ENCODE results near the gene TNPO3. TPM values are rescaled to one million over a fixed set of nuclear protein-coding genes. Genes with fewer than 3 reads are reported as not detected.

Gene TNPO3
- total RNA-seq, 2 experiments from 2014 or later = 55.1 to 71.7 TPM

DNA sequence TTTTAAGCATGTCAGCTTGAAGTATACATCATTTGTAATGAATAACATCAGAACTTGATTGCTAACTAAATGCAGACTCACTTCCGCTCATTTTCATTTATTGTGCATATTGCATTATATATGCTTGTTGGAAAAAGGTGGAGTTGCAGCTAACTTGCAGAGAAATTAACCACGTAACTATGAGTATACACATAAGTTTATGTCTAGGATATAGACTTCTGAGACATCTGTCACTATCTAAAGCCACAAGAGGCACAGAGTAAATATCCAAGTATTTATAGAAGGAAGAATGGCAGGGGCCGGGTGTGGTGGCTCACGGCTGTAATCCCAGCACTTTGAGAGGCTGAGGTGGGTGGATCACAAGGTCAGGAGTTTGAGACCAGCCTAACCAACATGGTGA lies 47.3 kb downstream of the TNPO3 start:
- Histone ChIP-seq H3K27ac (ENCODE audit: low read depth, low read length, poor library complexity, severe bottlenecking) (peak overlapping the region; percentile 95), H3K9me2 (ENCODE audit: insufficient read depth, low read length) (no peaks in the 10 kb centered on the region), H3K4me1 (ENCODE audit: insufficient read depth, low read length, poor library complexity, severe bottlenecking) (peaks cover 65% of the 10 kb centered on the region), H2AFZ (ENCODE audit: low read length) (no peak overlapping the region), H3K79me2 (ENCODE audit: insufficient read depth, low read depth, low read length) (peaks cover 57% of the 10 kb centered on the region), H3K36me3 (ENCODE audit: insufficient read depth, low read length) (peaks cover 81% of the 10 kb centered on the region), H3K4me2 (ENCODE audit: low read length) (peak overlapping the region; percentile 72), H3K4me3 (ENCODE audit: low read depth, low read length, poor library complexity, severe bottlenecking) (no peak overlapping the region), H4K20me1 (ENCODE audit: insufficient read depth, low read length) (no peaks in the 10 kb centered on the region), H3K9me3 (ENCODE audit: low read length) (no peaks in the 10 kb centered on the region)
- no TSS peak for BruUV-seq (replicated peaks)
- TF ChIP-seq, protein P1, sequence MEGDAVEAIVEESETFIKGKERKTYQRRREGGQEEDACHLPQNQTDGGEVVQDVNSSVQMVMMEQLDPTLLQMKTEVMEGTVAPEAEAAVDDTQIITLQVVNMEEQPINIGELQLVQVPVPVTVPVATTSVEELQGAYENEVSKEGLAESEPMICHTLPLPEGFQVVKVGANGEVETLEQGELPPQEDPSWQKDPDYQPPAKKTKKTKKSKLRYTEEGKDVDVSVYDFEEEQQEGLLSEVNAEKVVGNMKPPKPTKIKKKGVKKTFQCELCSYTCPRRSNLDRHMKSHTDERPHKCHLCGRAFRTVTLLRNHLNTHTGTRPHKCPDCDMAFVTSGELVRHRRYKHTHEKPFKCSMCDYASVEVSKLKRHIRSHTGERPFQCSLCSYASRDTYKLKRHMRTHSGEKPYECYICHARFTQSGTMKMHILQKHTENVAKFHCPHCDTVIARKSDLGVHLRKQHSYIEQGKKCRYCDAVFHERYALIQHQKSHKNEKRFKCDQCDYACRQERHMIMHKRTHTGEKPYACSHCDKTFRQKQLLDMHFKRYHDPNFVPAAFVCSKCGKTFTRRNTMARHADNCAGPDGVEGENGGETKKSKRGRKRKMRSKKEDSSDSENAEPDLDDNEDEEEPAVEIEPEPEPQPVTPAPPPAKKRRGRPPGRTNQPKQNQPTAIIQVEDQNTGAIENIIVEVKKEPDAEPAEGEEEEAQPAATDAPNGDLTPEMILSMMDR (conservative IDR thresholded peaks at IDR 0.05; ENCODE audit: low read length) = no peak
- no peak for TF ChIP-seq EZH2phosphoT487 (IDR thresholded peaks at IDR 0.05; ENCODE audit: borderline replicate concordance, low read depth, low read length)
- intact Hi-C loops (cut with micrococcal nuclease; ENCODE audit: unreplicated experiment) = loop anchor here (5.0 kb wide), 2 partner anchors 85 to 130 kb away; no protein-coding TSS in a partner anchor
- no peak for DNase-seq (ENCODE audit: low spot score)
- ChIA-PET CTCF (ENCODE audit: unreplicated experiment) (no interaction called here), POLR2A (interaction anchor here (0.6 to 2.8 kb wide), 12 partner anchors 8 to 82 kb away, joined by 3 to 25 read pairs (median 6); partner anchors contain the start of gene TNPO3)

DNA sequence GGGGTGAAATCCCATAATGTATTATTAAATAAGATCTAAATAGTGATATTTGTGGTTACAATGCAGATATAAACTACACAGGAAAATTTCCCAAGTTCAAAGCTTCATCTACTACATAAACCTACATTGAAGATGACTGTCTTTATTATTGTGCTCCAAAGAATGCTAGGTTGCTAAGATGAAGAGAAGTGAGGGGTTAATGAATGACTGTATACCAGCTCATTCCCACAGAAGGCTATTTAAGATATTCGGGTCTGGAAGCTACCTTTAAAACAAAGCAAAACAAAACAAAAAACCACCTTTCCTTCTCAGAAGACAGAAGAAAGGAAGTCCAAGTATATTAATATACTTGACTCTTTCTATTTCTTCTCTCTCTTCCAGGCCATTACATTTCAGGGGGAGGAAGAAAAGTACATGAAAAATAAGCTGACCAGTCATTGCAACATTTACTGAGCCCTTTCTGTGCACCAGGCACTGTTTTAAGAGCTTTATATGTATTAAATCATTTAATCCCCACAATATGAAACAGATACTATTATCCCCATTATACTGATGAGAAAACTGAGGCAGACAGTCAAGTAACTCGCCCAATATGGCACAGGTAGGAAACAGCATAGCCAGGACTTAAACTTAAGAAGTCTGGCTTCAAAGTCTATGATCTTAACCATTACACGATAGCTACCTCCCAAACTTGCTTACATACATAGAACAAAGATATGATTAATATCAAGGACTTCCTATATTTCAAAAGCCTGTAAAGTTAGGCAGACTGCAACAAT lies 48.1 kb downstream of the TNPO3 start:
- no peak for DNase-seq (ENCODE audit: low spot score)
- Histone ChIP-seq H3K27ac (ENCODE audit: low read depth, low read length, poor library complexity, severe bottlenecking) (peak overlapping the region; percentile 95), H3K4me1 (ENCODE audit: insufficient read depth, low read length, poor library complexity, severe bottlenecking) (peaks cover 61% of the 10 kb centered on the region), H3K4me2 (ENCODE audit: low read length) (peak overlapping the region; percentile 72), H3K4me3 (ENCODE audit: low read depth, low read length, poor library complexity, severe bottlenecking) (no peak overlapping the region), H3K9me3 (ENCODE audit: low read length) (no peaks in the 10 kb centered on the region), H4K20me1 (ENCODE audit: insufficient read depth, low read length) (no peaks in the 10 kb centered on the region), H3K79me2 (ENCODE audit: insufficient read depth, low read depth, low read length) (peaks cover 50% of the 10 kb centered on the region), H2AFZ (ENCODE audit: low read length) (no peak overlapping the region), H3K9me2 (ENCODE audit: insufficient read depth, low read length) (no peaks in the 10 kb centered on the region), H3K36me3 (ENCODE audit: insufficient read depth, low read length) (peaks cover 84% of the 10 kb centered on the region)
- POLR2A ChIA-PET = interaction anchor here (0.6 to 2.8 kb wide), 27 partner anchors 9 to 380 kb away, joined by 3 to 25 read pairs (median 4); partner anchors contain the start of gene TNPO3
- BruUV-seq (replicated peaks) = no TSS peak
- CTCF ChIA-PET (ENCODE audit: unreplicated experiment) = interaction anchor here (0.6 kb wide), 1 partner anchor 10 kb away, joined by 3 read pairs; no protein-coding TSS in a partner anchor
- intact Hi-C loops (cut with micrococcal nuclease; ENCODE audit: unreplicated experiment) = loop anchor here (5.0 kb wide), 2 partner anchors 85 to 130 kb away; no protein-coding TSS in a partner anchor
- TF ChIP-seq, protein P1 (conservative IDR thresholded peaks at IDR 0.05; ENCODE audit: low read length) = no peak
- TF ChIP-seq EZH2phosphoT487 (IDR thresholded peaks at IDR 0.05; ENCODE audit: borderline replicate concordance, low read depth, low read length) = no peak

DNA sequence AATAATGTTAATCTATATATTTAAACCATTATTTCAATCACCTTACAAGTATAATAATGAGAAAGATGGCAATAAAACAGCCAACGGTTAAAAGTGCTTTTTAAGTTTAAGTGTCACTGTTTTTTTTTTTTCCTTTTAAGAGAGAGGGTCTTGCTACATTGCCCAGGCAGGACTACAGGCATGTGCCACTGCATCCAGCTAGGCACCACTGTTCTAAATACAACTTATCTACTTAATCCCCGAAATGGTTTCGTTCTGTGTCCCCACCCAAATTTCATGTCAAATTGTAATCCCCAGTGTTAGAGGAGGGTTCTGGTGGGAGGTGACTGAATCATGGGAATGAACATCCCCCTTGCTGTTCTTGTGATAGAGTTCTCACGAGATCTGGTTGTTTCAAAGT lies 49.7 kb downstream of the TNPO3 start:
- H3K27ac ChIP-seq (ENCODE audit: low read depth, low read length, poor library complexity, severe bottlenecking) = no peak overlapping the region
- peaks cover 85% of the 10 kb centered on the region for H3K36me3 ChIP-seq (ENCODE audit: insufficient read depth, low read length)
- H3K4me1 ChIP-seq (ENCODE audit: insufficient read depth, low read length, poor library complexity, severe bottlenecking) = peaks cover 44% of the 10 kb centered on the region
- no peaks in the 10 kb centered on the region for H4K20me1 ChIP-seq (ENCODE audit: insufficient read depth, low read length)
- TF ChIP-seq, protein P1 (conservative IDR thresholded peaks at IDR 0.05; ENCODE audit: low read length) = no peak
- no peak for TF ChIP-seq EZH2phosphoT487 (IDR thresholded peaks at IDR 0.05; ENCODE audit: borderline replicate concordance, low read depth, low read length)
- no peak overlapping the region for H2AFZ ChIP-seq (ENCODE audit: low read length)
- ChIA-PET POLR2A (interaction anchor here (2.6 to 2.8 kb wide), 2 partner anchors 11 to 49 kb away, joined by 15 to 25 read pairs; partner anchors contain the start of gene TNPO3), CTCF (ENCODE audit: unreplicated experiment) (no interaction called here)
- intact Hi-C loops (cut with micrococcal nuclease; ENCODE audit: unreplicated experiment) = loop anchor here (5.0 kb wide), 2 partner anchors 87 to 132 kb away; no protein-coding TSS in a partner anchor
- H3K9me3 ChIP-seq (ENCODE audit: low read length) = no peaks in the 10 kb centered on the region
- H3K4me2 ChIP-seq (ENCODE audit: low read length) = no peak overlapping the region
- H3K9me2 ChIP-seq (ENCODE audit: insufficient read depth, low read length) = no peaks in the 10 kb centered on the region
- BruUV-seq (replicated peaks) = no TSS peak
- no peak for DNase-seq (ENCODE audit: low spot score)
- H3K79me2 ChIP-seq (ENCODE audit: insufficient read depth, low read depth, low read length) = peaks cover 38% of the 10 kb centered on the region
- H3K4me3 ChIP-seq (ENCODE audit: low read depth, low read length, poor library complexity, severe bottlenecking) = no peak overlapping the region
